GM20000 (cell line): ENCODE measurements around the gene ZNF286A.
"Not testable (repeated sequence)": the region's sequence is repeated elsewhere in the genome, so short reads cannot be mapped to it uniquely, and the experiment has no call there.

ENCODE experiments used
- DNase-seq: peaks from one replicate; pipeline ENCODE4 v3.0.0; 2012; ENCODE audit warnings: low spot score
- TF ChIP-seq, protein P1 (sequence below): IDR thresholded peaks from 2 replicates; pipeline ENCODE4 v1.5.1; 2012; ENCODE audit warnings: mild to moderate bottlenecking, control low read depth; ENCODE audit errors: extremely low read depth, missing control alignments

ZNF286A gene

DNA sequence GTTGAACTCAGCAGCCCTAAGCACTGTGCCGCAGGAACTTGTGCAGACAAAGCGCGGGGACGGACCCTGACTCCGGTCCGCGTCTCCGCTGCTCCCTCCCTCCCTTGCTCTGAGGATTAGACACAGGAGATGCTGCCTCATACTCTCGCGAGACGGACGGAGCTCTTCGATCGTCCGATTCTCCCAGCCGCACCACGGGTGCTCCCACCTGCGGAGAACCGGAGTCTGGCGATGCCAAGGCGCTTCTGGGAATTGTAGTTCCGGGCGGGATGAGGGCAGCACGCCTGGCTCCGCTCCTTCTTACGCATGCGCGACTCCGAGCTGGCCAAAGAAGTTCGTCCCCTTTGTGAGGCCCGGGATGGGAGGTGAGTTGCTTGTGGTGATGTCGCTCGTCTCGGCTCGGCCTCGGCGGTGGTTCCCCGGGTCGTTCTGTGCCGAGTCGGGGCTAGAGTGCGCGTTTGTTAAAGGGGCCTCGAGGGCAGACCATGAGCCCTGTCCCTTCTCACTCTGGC, at the start of gene ZNF286A:
ZNF286A (plus strand) TSS at position 340 of the 512 bp plus-strand sequence. CDS start 578 bp downstream, outside the sequence.
- DNase-seq: peak; percentile 93

DNA sequence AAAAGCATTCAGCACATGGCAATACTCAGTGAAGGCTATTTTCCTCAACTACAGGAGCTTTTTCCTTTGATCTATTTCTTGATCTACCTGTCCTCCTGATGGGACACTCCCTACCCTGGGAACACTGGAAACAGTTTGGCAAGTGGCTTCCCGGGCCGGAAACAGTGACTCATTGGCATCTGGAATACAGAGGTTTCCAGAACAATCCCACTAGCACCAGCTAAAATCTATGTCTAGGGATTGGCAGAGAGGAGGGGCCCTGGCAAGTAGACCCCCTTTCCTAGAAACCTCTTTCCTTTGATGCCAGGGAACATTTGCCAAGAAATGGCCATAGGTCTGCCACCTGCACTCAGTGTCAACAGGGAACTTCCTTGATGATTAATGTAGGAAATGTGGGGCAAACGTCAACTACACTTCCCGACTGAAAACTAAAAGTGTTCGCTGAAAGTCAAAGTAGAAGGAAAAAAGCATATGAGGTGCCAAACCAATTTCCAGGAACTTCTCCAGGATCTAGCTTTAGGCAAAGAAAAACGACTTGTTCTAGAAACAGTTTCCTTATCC, 49.6 kb upstream of the ZNF286A start:
- TF ChIP-seq, protein P1, sequence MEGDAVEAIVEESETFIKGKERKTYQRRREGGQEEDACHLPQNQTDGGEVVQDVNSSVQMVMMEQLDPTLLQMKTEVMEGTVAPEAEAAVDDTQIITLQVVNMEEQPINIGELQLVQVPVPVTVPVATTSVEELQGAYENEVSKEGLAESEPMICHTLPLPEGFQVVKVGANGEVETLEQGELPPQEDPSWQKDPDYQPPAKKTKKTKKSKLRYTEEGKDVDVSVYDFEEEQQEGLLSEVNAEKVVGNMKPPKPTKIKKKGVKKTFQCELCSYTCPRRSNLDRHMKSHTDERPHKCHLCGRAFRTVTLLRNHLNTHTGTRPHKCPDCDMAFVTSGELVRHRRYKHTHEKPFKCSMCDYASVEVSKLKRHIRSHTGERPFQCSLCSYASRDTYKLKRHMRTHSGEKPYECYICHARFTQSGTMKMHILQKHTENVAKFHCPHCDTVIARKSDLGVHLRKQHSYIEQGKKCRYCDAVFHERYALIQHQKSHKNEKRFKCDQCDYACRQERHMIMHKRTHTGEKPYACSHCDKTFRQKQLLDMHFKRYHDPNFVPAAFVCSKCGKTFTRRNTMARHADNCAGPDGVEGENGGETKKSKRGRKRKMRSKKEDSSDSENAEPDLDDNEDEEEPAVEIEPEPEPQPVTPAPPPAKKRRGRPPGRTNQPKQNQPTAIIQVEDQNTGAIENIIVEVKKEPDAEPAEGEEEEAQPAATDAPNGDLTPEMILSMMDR: no peak
- DNase-seq: no peak

DNA sequence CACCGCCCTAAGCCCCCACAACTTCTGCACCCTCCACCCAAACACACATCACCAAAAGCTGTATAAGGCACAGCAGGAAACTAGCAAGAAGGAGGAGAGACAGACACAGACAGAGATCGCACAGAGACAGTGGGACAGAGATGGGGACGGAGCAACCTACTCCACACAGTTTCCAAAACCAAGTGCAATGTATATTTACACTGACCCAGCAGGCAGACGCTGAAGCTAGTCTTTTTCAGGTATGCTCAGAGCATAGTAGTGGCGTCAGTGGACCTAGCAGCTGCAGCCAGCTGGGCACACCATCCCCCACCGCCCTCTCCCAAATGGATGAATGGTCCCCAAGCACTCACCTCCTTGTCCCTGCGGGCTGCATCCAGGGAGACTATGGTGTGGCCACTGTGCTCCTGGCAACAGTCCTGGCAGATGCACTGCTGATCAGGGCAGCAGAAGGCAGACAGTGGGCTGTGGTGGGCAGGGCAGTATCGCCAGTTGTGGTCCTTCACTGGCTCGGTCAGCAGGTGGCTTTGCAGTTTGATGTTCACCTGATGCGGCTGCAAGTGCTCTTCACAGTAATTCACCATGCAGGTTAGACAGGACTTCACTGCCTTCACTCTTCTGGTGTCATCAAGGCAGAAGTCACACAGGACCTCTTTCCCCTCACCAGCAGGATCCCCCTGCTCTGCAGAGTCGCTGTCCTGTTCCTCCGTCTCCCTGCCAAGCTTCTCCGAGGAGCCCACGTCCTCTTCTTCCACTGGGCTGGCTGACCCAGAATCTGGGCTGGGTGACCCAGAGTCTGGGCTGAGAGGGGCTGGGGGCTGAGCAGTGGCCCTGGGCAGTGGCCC, 48.6 kb upstream of the ZNF286A start:
- DNase-seq: no peak

DNA sequence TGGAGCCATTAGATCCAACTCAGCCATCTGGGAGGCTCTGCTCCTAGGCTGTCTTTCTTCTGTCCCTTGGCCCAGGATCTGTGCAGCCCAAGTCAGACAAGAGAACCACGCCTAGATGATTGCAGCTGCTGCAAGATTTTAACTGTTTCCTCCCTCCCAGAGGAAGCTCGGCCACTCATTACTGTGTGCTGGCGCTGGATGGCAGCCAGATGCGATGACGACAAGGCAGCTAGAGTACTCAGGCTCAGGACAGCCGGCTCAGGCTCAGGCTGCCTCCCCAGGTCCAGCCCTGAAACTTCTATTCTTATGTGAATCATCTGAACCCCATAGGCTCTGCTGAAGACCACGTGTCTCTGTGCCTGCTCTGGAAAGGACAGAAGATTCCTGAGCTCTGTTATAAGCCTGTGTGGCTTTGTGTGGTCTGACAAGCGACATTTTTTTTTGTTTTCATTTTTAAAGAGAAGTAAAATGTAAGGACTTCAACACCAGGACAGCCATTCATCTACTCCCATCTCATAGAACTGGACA, 47.9 kb upstream of the ZNF286A start:
- DNase-seq: peak; percentile 35
- TF ChIP-seq, protein P1: no peak

More for the DNA sequence above, 48.6 kb upstream of the ZNF286A start:
- TF ChIP-seq, protein P1: no peak

DNA sequence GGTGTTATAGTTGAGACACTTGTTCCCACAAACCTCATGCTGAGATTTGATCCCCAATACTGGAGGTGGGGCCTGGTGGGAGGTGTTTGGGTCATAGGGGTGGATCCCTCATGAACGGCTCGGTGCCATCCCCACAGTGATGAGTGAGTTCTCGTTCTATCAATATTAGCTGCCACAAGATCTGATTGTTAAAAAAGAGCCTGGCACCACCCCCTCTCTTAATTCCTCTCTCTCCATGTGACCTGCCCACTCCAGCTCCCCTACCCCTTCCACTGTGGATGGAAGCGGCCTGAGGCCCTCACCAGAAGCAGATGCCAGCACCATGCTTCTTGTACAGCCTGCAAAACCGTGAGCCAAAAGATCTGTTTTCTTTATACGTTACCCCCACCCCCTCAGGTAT, 46.6 kb upstream of the ZNF286A start:
- TF ChIP-seq, protein P1: no peak
- DNase-seq: no peak

DNA sequence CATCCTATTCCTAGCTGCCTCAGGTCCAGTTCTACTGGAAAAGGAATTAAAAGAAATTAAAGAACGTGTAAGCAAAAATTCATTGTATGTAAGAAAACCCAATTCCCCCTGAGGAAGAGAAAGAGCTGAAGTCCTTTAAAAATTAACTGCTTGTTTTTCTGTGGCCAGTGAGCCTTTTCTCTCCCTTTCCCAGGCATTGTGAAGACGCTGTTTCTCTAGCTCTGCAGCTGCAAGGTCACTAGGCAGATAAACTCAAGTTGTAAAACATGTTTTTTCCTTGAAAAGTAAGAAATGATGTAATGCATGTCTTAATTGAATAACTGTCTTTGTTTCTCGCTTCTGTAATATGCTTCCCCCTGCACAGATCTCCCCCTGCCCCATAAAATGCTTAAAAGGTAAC, 45.2 kb upstream of the ZNF286A start:
- DNase-seq: not testable (repeated sequence)

DNA sequence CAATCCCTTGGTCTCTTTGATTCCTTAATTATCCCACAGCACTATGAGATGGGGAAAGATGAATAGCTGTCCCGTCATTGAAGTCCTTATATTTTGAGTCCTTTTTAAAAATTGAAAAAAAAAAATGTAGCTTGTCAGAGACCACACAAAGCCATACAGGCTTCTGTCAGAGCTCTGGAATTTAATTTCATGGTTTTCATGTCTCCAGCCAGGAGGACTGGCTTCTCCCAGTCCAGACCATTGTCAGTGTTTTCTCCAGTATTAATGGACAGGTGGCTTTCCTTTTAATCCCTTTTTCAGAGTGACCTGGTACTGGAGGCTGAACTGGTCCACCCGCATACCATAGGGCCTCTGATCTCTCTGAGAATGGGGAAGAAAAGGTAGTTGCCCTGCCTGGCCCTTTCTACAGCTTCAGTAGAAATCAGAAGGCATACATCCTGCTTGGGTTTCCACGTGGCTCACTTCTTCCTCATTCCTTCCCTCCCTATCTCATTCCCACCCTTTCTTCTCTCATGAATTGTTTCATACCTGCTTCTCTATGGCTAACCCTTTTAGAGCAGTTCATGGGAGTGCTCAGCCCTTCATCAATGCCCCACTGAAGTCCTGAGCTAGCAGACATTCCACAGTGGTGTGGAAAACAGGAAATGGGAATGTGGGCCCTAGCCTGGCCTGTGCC, 44.5 kb upstream of the ZNF286A start:
- TF ChIP-seq, protein P1: no peak
- DNase-seq: no peak

DNA sequence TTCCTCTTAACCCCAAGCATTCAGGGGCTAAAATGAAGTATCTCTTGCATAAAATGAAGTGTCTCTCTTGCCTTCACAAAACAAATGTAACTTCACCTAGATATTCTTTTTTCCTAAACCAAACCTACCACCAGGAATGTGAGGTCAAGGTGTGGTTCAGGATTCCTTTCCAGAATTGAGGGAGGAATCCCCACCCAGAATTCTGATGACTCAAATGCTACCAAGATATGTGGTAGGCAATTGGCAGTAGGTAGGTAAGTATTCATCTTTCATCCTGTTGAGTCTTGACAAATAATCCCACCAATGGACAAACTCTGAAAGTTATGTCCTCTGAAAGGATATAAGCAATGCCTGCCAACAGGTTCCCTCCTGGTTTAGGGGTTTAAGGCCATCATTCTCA, 41.7 kb upstream of the ZNF286A start:
- TF ChIP-seq, protein P1: no peak
- DNase-seq: no peak
